ENCODE measurements around the gene CNN3.

The CNN3 gene

GRCh38 chr1:94901841-94902240 lies 25.1 kb downstream of the CNN3 start:
- DNase-seq: peak; percentile 56 to 79
- TF ChIP-seq POLR2A (IDR thresholded peaks at IDR 0.05; ENCODE audit: low read length): no peak

- DNase-seq: no peak
- TF ChIP-seq POLR2A (IDR thresholded peaks at IDR 0.05; ENCODE audit: low read length): no peak
- no peak for TF ChIP-seq GATA1 (IDR thresholded peaks at IDR 0.05; ENCODE audit: low read depth, low read length)
These were observed 27.2 kb downstream of the CNN3 start for GRCh38 chr1:94899756-94900155.

- no peak for TF ChIP-seq GATA1 (IDR thresholded peaks at IDR 0.05; ENCODE audit: low read depth, low read length)
- no peak for TF ChIP-seq POLR2A (IDR thresholded peaks at IDR 0.05; ENCODE audit: low read length)
These were observed 28.2 kb downstream of the CNN3 start for GRCh38 chr1:94898491-94899385.

GRCh38 chr1:94895518-94895917 lies 31.4 kb downstream of the CNN3 start:
- DNase-seq: no peak
- TF ChIP-seq POLR2A (IDR thresholded peaks at IDR 0.05; ENCODE audit: low read length): no peak
- TF ChIP-seq GATA1 (IDR thresholded peaks at IDR 0.05; ENCODE audit: low read depth, low read length): no peak

More at GRCh38 chr1:94898491-94899385, 28.2 kb downstream of the CNN3 start:
- no peak for DNase-seq

DNA sequence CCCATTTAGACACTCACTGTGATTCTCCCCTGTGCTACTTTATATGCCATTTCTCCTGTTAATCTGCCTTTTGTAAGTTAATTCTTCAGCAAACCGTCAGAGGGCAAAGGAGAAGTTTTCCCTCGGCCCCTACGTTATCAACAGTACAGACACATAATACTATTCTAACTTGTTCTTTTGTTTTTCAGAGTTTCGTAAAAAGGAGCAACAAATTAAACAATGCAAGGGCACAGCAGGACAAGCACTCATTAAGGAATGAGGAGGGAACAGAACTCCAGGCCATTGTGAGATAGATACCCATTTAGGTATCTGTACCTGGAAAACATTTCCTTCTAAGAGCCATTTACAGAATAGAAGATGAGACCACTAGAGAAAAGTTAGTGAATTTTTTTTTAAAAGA lies 32.3 kb downstream of the CNN3 start:
- TF ChIP-seq GATA1 (IDR thresholded peaks at IDR 0.05; ENCODE audit: low read depth, low read length) (no peak), POLR2A (IDR thresholded peaks at IDR 0.05; ENCODE audit: low read length) (no peak)

GRCh38 chr1:94892604-94893254 lies 34.2 kb downstream of the CNN3 start:
- TF ChIP-seq POLR2A (IDR thresholded peaks at IDR 0.05; ENCODE audit: low read length) (peak; percentile 94), GATA1 (IDR thresholded peaks at IDR 0.05; ENCODE audit: low read depth, low read length) (peak; percentile 23)
- DNase-seq: peak; percentile 93 to 96

More for the DNA sequence above, 32.3 kb downstream of the CNN3 start:
- peak in 1 of 2 experiments; percentile 33 for DNase-seq

DNA sequence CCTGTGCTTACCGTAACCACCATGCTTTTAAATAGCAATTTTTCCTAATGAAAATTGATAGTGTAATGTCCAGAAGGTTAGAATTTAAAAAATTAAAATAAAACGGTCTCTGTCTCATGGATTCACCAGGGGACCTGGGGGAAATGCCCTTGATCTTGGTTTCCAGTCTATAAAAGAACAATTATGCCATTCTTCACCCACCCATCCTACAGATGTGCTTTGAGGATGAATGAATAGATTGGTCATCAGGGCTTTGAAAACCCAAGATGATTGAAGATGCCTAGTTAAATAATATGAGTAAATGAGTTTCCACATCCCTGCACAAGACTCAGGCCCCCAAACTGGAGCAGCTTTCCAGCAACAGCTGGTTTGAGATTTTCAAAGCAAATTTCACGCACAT lies 38.7 kb downstream of the CNN3 start:
- TF ChIP-seq GATA1 (IDR thresholded peaks at IDR 0.05; ENCODE audit: low read depth, low read length): no peak
- TF ChIP-seq POLR2A (IDR thresholded peaks at IDR 0.05; ENCODE audit: low read length): no peak
- DNase-seq: no peak

DNA sequence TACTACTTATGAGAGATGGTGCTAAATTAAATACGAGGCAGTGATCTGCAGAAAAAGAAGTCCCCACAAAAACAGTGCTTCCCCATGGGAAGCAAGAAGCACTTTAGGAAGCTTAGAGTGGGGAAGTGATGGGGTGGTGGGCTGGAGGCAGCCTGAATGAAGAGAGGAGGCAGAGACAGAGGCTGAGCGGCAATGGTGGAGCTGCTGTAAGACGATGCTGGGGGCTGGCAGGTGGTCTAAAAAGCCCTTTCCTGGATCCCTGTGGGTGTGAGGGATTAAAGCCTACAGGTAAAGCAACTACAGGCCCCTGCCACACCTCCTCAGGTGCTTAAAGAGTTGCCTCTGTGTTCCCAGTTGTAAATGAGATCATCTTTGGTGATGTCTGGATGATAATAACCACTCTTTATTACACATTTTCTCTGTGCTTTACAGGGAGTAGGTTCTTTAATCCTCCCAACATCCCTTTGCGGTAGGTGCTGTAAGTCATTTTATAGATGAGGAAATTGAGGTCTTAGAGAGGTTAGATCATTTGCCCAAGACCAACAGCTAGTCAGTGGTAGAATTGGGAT lies 39.2 kb downstream of the CNN3 start:
- TF ChIP-seq GATA1 (IDR thresholded peaks at IDR 0.05; ENCODE audit: low read depth, low read length) (no peak), POLR2A (IDR thresholded peaks at IDR 0.05; ENCODE audit: low read length) (no peak)
- DNase-seq: no peak

DNA sequence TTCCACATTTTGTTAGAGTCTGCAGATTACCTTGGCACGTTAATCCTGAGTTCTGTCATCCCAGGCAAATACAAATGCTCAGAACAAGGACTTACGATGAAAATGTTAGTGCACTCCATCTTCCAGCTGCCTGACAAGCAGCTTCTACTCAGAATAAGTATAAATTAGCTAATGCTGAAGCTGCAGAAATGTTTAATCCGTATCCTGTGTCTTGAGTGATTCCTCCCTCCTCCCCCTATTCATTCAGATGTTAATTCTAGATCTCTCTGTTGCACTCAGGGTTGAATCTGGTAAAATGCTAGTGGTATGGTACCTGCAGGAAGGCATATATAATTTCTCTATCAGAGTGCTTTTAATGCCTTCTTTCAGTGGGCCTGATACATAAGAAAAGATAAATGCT lies 39.8 kb downstream of the CNN3 start:
- TF ChIP-seq GATA1 (IDR thresholded peaks at IDR 0.05; ENCODE audit: low read depth, low read length): no peak
- TF ChIP-seq POLR2A (IDR thresholded peaks at IDR 0.05; ENCODE audit: low read length): no peak

DNA sequence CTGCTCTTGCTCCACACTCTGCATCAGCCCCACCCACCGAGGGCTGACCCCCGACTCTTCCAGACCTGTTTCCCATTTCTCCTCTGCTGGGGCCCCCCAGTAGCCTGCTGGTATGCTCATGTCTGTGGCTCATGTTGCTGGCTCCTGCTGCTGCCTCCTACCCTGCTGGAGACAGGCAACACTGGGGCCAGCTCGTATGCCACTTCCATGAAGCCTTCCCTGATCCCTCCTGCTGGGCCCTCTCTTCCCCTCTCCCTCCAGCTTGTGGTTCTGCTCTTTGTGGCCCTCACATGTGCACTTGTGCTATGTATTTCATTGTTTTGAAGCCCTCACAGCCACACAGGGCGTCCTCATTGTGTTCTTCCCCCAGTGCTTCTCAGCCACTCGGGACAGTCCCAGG lies 40.5 kb downstream of the CNN3 start:
- TF ChIP-seq POLR2A (IDR thresholded peaks at IDR 0.05; ENCODE audit: low read length) (no peak), GATA1 (IDR thresholded peaks at IDR 0.05; ENCODE audit: low read depth, low read length) (no peak)
- no peak for DNase-seq

More for the DNA sequence above, 39.8 kb downstream of the CNN3 start:
- no peak for DNase-seq

DNA sequence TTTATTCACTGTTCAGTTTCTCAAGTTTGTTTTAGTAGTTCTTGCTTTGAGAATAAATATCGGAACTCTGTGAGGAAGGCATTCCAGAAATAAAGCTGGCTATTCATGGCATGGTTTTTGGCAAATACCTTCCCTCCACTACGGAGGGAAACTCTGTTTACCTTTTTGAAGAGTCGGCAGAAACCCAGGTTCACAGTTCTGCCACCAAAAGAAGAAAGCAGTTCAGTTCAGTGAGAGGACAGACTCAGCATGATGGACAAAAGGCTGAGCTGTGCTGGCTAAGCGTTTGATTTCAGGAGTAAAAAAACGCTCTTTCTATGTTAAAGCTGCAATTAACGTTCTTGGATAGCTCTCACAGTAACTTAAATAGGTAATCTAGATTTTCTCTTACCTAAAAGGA lies 42.4 kb downstream of the CNN3 start:
- no peak for TF ChIP-seq GATA1 (IDR thresholded peaks at IDR 0.05; ENCODE audit: low read depth, low read length)
- TF ChIP-seq POLR2A (IDR thresholded peaks at IDR 0.05; ENCODE audit: low read length): no peak
- DNase-seq: no peak

- peak in 1 of 2 experiments; percentile 9 for DNase-seq
- TF ChIP-seq GATA1 (IDR thresholded peaks at IDR 0.05; ENCODE audit: low read depth, low read length) (no peak), POLR2A (IDR thresholded peaks at IDR 0.05; ENCODE audit: low read length) (no peak)
These were observed 42.8 kb downstream of the CNN3 start for GRCh38 chr1:94884106-94884505.

DNA sequence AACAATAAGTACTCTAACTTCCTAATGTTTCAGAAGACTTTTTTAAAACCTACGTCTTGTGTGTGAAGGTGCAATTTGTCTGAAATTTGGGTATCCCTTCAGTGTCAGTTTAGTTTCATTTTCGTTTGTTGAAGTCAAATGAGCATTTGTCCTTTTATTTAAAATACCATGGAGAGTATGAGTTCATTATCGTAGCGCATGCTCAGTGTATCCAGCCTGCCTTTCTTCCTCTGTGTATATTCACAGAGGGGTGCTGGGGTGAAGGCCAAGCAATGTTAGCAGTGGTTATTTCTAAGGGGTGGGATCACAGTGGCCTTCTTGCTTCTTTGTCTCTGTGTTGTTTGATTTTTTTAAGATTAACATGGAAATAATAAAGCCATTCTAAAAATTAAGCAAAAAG lies 43.2 kb downstream of the CNN3 start:
- DNase-seq: peak; percentile 9 to 36
- TF ChIP-seq GATA1 (IDR thresholded peaks at IDR 0.05; ENCODE audit: low read depth, low read length): no peak
- TF ChIP-seq POLR2A (IDR thresholded peaks at IDR 0.05; ENCODE audit: low read length): no peak

DNA sequence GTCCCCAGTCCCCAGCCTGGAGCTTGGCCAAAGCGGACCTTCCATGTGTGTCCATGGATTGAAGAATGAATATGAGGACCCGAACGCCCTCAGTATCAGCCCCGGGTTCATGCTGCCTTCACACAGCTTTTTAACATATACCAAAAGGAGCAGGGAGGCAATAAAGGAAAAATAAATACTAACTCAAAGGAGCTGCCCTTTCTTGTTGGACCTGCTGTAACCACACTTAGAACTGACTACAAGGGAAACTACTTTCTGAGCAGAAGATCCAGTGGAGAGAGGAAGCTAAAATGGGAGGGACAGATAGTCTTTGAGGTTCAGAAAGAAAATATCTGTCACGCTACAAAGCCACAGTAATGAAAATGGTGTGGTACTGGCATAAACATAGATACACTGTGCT lies 48.6 kb downstream of the CNN3 start:
- no peak for DNase-seq

More for the DNA sequence above, 48.6 kb downstream of the CNN3 start:
- TF ChIP-seq GATA1 (IDR thresholded peaks at IDR 0.05; ENCODE audit: low read depth, low read length): no peak
- no peak for TF ChIP-seq POLR2A (IDR thresholded peaks at IDR 0.05; ENCODE audit: low read length)

Measured in erythroblast (primary cell).